HepG2 (cell line): ENCODE results near the gene PFN2. TPM values are rescaled to one million over a fixed set of nuclear protein-coding genes. Genes with fewer than 3 reads are reported as not detected.

Experiments
- ATAC-seq: fragments of 200-7000 bp; cut with Tn5 transposase; 3 replicates; pipeline ENCODE4 v1.9.1; 2020; ENCODE audit warnings: mild to moderate bottlenecking, moderate library complexity
- BruUV-seq: library from RNA; stranded (reverse); fragments of 400-500 nt; replicated peaks from 2 replicates; lab custom pipeline; 2021; lab: Mats Ljungman, UMichigan
- CTCF ChIA-PET: fragments of 300-600 bp; formaldehyde crosslinking; extraction: SDS; loops from one replicate; lab custom pipeline; 2021; ENCODE audit warnings: low total read pairs, inconsistent platforms, low intra/inter-chr PET ratio; lab: Yijun Ruan, JAX
- POLR2A ChIA-PET: fragments of 350-600 bp; sonication (Branson Sonifier 250); formaldehyde crosslinking; loops from one replicate; lab custom pipeline; 2020; ENCODE audit warnings: antibody characterized with exemption, inconsistent platforms; lab: Yijun Ruan, JAX
- DNase-seq: peaks from one replicate; pipeline ENCODE4 v3.0.0-alpha.2; 2015; ENCODE audit warnings: low spot score
- FAIRE-seq: peaks from 3 replicates; lab custom pipeline; 2011; peaks lifted over from hg19 to GRCh38; lab: Jason Lieb, UNC
- H2AFZ ChIP-seq: one replicate; pipeline ENCODE4 v1.6.1; 2011; ENCODE audit warnings: low read length, inconsistent platforms
- H3K27ac ChIP-seq: fragments of 300-600 bp; 3 replicates; pipeline ENCODE4 v1.8.0; 2011; ENCODE audit warnings: mixed run types, mild to moderate bottlenecking, mixed read lengths, low read length, inconsistent platforms; ENCODE audit not compliant: insufficient read depth; ENCODE audit errors: extremely low read length
- H3K27me3 ChIP-seq, 2 experiments: fragments of 200-600 bp in 1 of 2; 2 replicates in 1 of 2; 3 replicates in 1 of 2; pipeline versions ENCODE4 v1.6.0 to v1.8.0; 2011; ENCODE audit warnings: low read length in 2 of 2, mild to moderate bottlenecking in 2 of 2, moderate library complexity in 2 of 2, inconsistent platforms in 1 of 2; ENCODE audit not compliant: insufficient read depth in 2 of 2, control insufficient read depth in 1 of 2
- H3K36me3 ChIP-seq, 2 experiments: fragments of 200-600 bp in 1 of 2; replicated peaks in 1 of 2; 2 replicates in 1 of 2; 3 replicates in 1 of 2; pipeline versions ENCODE4 v1.5.1 to v1.8.0; 2011; ENCODE audit warnings: low read length in 2 of 2, inconsistent platforms in 1 of 2; ENCODE audit not compliant: insufficient read depth in 2 of 2, control insufficient read depth in 1 of 2
- H3K4me1 ChIP-seq: 2 replicates; pipeline ENCODE4 v1.5.1; 2012; ENCODE audit warnings: low read length, inconsistent platforms; ENCODE audit not compliant: insufficient read depth
- H3K4me2 ChIP-seq: 2 replicates; pipeline ENCODE4 v1.6.0; 2011; ENCODE audit warnings: low read depth, low read length, inconsistent platforms
- H3K4me3 ChIP-seq, 3 experiments: fragments of 200-600 bp in 1 of 3; sonication (generic), shearing (Covaris generic) in 1 of 3; replicated peaks in 1 of 3; 2 replicates each; pipeline ENCODE4 v1.5.1; 2011 to 2016; ENCODE audit warnings: low read length in 3 of 3, inconsistent platforms in 2 of 3, low read depth in 2 of 3, mild to moderate bottlenecking in 2 of 3, control low read depth in 1 of 3, mixed read lengths in 1 of 3; ENCODE audit not compliant: insufficient read depth in 1 of 3
- H3K79me2 ChIP-seq: one replicate; pipeline ENCODE4 v1.6.1; 2011; ENCODE audit warnings: low read length, inconsistent platforms; ENCODE audit not compliant: insufficient read depth
- H3K9ac ChIP-seq: 2 replicates; pipeline ENCODE4 v1.6.0; 2011; ENCODE audit warnings: mild to moderate bottlenecking, low read depth, low read length, inconsistent platforms; ENCODE audit not compliant: insufficient read depth
- H3K9me3 ChIP-seq: 2 replicates; pipeline ENCODE4 v1.5.1; 2012; ENCODE audit warnings: mild to moderate bottlenecking, low read length
- H4K20me1 ChIP-seq: 2 replicates; pipeline ENCODE4 v1.6.0; 2011; ENCODE audit warnings: inconsistent platforms, mild to moderate bottlenecking, low read length, moderate library complexity; ENCODE audit not compliant: insufficient read depth
- BCL3 ChIP-seq: sonication (generic); formaldehyde crosslinking; IDR thresholded peaks from 2 replicates; pipeline ENCODE4 v1.5.1; 2020; ENCODE audit warnings: mild to moderate bottlenecking, missing genetic modification reagents, moderate library complexity
- TEAD3 ChIP-seq: optimal IDR thresholded peaks from 2 replicates; pipeline ENCODE3; 2016; ENCODE audit warnings: borderline replicate concordance
- WGBS: methylation state at CpG from one replicate; pipeline ENCODE4 v1.1.6; 2017; ENCODE audit warnings: low lambda C conversion rate; 5-methylcytosine and 5-hydroxymethylcytosine counted together
- in situ Hi-C: cut with HindIII; loops from 2 replicates; pipeline ENCODE4 v1.10.0; 2017; ENCODE audit warnings: low pct_unique_long_range_greater_than_20kb; ENCODE audit not compliant: extremely low pct_ligation_motif_present
- intact Hi-C: fragments of 100-400 bp; cut with micrococcal nuclease; formaldehyde crosslinking; loops from one replicate; pipeline ENCODE4 v1.10.0; 2022; ENCODE audit not compliant: unreplicated experiment
- polyA plus RNA-seq, 8 experiments: library from polyadenylated mRNA; depleted of rRNA in 3 of 8; stranded (reverse) in 7 of 8; unstranded in 1 of 8; fragments of >200 nt; fragmentation: Illumina TruSeq in 4 of 8; extraction: Trizol in 4 of 8; gene quantifications; 2 replicates each; pipeline versions ENCODE4 v1.2.1 to v1.2.3, GENCODE V29; 2011 to 2016; ENCODE audit warnings: low read depth in 4 of 8, missing spikeins in 1 of 8, mixed read lengths in 1 of 8; ENCODE audit not compliant: insufficient read depth in 1 of 8
- total RNA-seq, 5 experiments: library from RNA; depleted of rRNA; stranded (reverse); fragments of >200 nt; fragmentation: Illumina TruSeq; extraction: Trizol; gene quantifications; 2 replicates each; pipeline ENCODE4 v1.2.3, GENCODE V29; 2016; ENCODE audit warnings: low read depth in 1 of 5
- TF ChIP-seq, protein P1 (sequence below): sonication (generic); formaldehyde crosslinking; IDR thresholded peaks from one replicate; pipeline ENCODE4 v1.5.1; 2020; ENCODE audit warnings: mild to moderate bottlenecking, missing genetic modification reagents; ENCODE audit errors: not compliant biosample characterization

PFN2 gene
- total and polyA plus RNA-seq, 2 of the 13 experiments (the other 11 are each of a cell fraction or from before 2014, with no cell fraction given) = 57.3 to 150 TPM

GRCh38 chr3:149933008-149933407 is 37.7 kb downstream of the PFN2 start:
- POLR2A ChIA-PET = no interaction called here
- FAIRE-seq (no peak), DNase-seq (no peak), ATAC-seq (no peak)
- Histone ChIP-seq H3K36me3 (peaks cover 0 to 3% of the 10 kb centered on the region in 2 experiments; a peak in 1 of 5 replicates), H3K4me3 (no peak overlapping the region), H3K4me2 (no peak overlapping the region), H4K20me1 (no peaks in the 10 kb centered on the region), H2AFZ (no peak overlapping the region), H3K9me3 (no peaks in the 10 kb centered on the region), H3K27me3 (no peaks in the 10 kb centered on the region), H3K4me1 (no peaks in the 10 kb centered on the region), H3K9ac (no peak overlapping the region), H3K27ac (no peak overlapping the region), H3K79me2 (no peaks in the 10 kb centered on the region)
- intact Hi-C loops (loop anchor here (10.0 kb wide), 1 partner anchor 482 kb away; no protein-coding TSS in a partner anchor), in situ Hi-C loops (no loop called here)
- CTCF ChIA-PET = no interaction called here
- no TSS peak for BruUV-seq
- WGBS = 100% methylated on average over 1 of the region's 1 CpG
- TF ChIP-seq BCL3 (CRISPR knock-in tag) (no peak), TEAD3 (CRISPR knock-in tag) (no peak)
- TF ChIP-seq, protein P1, sequence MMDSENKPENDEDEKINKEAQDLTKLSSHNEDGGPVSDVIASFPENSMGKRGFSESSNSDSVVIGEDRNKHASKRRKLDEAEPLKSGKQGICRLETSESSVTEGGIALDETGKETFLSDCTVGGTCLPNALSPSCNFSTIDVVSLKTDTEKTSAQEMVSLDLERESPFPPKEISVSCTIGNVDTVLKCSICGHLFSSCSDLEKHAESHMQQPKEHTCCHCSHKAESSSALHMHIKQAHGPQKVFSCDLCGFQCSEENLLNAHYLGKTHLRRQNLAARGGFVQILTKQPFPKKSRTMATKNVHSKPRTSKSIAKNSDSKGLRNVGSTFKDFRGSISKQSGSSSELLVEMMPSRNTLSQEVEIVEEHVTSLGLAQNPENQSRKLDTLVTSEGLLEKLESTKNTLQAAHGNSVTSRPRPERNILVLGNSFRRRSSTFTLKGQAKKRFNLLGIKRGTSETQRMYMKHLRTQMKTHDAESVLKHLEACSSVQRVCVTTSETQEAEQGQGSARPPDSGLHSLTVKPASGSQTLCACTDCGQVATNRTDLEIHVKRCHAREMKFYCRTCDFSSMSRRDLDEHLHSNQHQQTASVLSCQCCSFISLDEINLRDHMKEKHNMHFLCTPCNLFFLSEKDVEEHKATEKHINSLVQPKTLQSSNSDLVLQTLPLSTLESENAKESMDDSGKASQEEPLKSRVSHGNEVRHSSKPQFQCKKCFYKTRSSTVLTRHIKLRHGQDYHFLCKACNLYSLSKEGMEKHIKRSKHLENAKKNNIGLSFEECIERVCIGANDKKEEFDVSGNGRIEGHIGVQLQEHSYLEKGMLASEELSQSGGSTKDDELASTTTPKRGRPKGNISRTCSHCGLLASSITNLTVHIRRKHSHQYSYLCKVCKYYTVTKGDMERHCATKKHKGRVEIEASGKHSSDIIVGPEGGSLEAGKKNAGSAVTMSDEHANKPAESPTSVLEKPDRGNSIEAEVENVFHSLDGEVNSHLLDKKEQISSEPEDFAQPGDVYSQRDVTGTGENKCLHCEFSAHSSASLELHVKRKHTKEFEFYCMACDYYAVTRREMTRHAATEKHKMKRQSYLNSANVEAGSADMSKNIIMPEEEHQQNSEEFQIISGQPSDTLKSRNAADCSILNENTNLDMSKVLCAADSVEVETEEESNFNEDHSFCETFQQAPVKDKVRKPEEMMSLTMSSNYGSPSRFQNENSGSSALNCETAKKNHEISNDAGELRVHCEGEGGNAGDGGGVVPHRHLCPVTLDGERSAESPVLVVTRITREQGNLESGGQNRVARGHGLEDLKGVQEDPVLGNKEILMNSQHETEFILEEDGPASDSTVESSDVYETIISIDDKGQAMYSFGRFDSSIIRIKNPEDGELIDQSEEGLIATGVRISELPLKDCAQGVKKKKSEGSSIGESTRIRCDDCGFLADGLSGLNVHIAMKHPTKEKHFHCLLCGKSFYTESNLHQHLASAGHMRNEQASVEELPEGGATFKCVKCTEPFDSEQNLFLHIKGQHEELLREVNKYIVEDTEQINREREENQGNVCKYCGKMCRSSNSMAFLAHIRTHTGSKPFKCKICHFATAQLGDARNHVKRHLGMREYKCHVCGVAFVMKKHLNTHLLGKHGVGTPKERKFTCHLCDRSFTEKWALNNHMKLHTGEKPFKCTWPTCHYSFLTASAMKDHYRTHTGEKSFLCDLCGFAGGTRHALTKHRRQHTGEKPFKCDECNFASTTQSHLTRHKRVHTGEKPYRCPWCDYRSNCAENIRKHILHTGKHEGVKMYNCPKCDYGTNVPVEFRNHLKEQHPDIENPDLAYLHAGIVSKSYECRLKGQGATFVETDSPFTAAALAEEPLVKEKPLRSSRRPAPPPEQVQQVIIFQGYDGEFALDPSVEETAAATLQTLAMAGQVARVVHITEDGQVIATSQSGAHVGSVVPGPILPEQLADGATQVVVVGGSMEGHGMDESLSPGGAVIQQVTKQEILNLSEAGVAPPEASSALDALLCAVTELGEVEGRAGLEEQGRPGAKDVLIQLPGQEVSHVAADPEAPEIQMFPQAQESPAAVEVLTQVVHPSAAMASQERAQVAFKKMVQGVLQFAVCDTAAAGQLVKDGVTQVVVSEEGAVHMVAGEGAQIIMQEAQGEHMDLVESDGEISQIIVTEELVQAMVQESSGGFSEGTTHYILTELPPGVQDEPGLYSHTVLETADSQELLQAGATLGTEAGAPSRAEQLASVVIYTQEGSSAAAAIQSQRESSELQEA (CRISPR knock-in tag) = no peak
